GM12864 (cell line): ENCODE measurements around the gene UFC1.

Experiments used
- DNase-seq: peaks from one replicate; pipeline ENCODE4 v3.0.0-alpha.2; 2011; ENCODE audit warnings: low read depth
- H3K4me3 ChIP-seq: 2 replicates; pipeline ENCODE4 v1.5.1; 2011; ENCODE audit warnings: mild to moderate bottlenecking, low read depth, low read length, control low read depth
- CTCF ChIP-seq: IDR thresholded peaks from 2 replicates; pipeline ENCODE4 v1.5.1; 2011; ENCODE audit warnings: low read depth, mild to moderate bottlenecking, moderate library complexity, low read length, control low read depth, inconsistent platforms; ENCODE audit errors: missing control alignments

Gene UFC1

GRCh38 chr1:161159087-161159912 lies 5.5 kb downstream of the UFC1 start, which contains the start of gene USP21:
Gene USP21 (plus strand): TSS chr1:161159500. CDS start chr1:161160641, 1,141 bp downstream.
- H3K4me3 ChIP-seq: peak within 1 kb of the TSS; percentile 65
- peak; percentile 49 for TF ChIP-seq CTCF
- DNase-seq: no peak

DNA sequence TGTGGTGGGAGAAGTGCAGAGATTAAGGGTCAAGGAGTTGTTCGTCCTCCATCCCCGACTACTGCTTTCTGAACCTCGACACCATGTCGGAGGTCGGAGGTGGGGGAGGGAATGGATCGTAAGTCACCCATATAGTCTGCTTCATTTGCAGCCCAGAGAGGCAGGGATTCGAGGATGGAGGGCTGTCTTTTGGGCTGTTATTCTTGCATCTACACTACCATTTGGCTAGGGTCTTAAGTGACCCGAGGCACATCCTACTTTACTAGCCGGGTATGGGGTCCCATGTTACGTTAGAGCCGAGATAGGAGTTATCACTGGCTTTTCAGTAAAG lies 6.1 kb downstream of the UFC1 start:
- no peak for DNase-seq
- H3K4me3 ChIP-seq: peak overlapping the region; percentile 65
- no peak for TF ChIP-seq CTCF

DNA sequence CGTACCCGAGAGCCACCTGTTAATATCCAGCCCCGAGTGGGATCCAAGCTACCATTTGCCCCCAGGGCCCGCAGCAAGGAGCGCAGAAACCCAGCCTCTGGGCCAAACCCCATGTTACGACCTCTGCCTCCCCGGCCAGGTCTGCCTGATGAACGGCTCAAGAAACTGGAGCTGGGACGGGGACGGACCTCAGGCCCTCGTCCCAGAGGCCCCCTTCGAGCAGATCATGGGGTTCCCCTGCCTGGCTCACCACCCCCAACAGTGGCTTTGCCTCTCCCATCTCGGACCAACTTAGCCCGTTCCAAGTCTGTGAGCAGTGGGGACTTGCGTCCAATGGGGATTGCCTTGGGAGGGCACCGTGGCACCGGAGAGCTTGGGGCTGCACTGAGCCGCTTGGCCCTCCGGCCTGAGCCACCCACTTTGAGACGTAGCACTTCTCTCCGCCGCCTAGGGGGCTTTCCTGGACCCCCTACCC lies 6.9 kb downstream of the UFC1 start:
- DNase-seq: no peak
- H3K4me3 ChIP-seq: no peak overlapping the region

DNA sequence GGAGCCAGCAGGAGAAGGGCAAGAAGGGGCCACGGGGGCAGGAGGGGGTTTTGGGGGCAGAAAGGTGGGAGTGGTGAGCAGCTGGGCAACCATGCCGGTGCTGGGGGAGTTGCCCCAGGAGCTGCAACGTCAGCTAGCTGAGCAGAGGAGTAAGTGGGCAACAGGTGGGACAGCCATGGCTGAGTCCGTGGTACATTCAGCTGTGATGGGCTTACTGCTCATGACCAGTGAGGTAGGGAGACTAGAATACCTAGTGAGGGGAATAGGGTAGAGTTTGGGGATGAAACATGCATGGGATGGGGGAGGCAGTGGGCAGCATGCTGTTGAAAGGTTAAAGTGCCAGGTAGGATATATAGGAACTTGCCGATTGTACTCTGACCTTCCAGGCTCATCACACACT lies 7.9 kb downstream of the UFC1 start:
- DNase-seq: no peak
- no peak for TF ChIP-seq CTCF
- H3K4me3 ChIP-seq: no peak overlapping the region

More for the DNA sequence above, 6.9 kb downstream of the UFC1 start:
- TF ChIP-seq CTCF: no peak

GRCh38 chr1:161162052-161162451 lies 8.3 kb downstream of the UFC1 start:
- no peak for TF ChIP-seq CTCF
- H3K4me3 ChIP-seq: no peak overlapping the region
- no peak for DNase-seq

DNA sequence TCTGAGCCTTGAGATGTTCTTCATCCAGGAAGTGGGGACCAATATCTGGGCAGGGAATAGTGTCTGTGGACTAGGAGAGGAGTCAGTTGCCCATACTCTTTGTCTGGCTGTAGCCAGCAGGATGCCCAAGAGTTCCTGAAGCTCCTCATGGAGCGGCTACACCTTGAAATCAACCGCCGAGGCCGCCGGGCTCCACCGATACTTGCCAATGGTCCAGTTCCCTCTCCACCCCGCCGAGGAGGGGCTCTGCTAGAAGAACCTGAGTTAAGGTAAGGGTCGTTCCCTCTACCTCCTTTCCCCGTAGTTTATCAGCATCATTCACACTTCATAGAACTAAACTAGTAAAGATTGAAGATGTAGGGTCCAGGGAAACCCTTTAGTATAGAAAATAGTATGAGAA lies 9.0 kb downstream of the UFC1 start:
- DNase-seq: no peak
- TF ChIP-seq CTCF: no peak
- H3K4me3 ChIP-seq: no peak overlapping the region

- H3K4me3 ChIP-seq: no peak overlapping the region
- no peak for TF ChIP-seq CTCF
- DNase-seq: no peak
Measured at GRCh38 chr1:161163793-161164192, 10.0 kb downstream of the UFC1 start.
